KG1 (cell line): ENCODE measurements around the gene BAIAP2.

Source experiments
- DNase-seq: peaks from one replicate; lab custom pipeline; 2025; lab: John Stamatoyannopoulos, UW

BAIAP2 gene

GRCh38 chr17:81111066-81111465 is 76.1 kb downstream of the BAIAP2 start:
- DNase-seq, result no peak

- DNase-seq, result no peak
Observed at GRCh38 chr17:81112450-81112849, 77.5 kb downstream of the BAIAP2 start.

DNA sequence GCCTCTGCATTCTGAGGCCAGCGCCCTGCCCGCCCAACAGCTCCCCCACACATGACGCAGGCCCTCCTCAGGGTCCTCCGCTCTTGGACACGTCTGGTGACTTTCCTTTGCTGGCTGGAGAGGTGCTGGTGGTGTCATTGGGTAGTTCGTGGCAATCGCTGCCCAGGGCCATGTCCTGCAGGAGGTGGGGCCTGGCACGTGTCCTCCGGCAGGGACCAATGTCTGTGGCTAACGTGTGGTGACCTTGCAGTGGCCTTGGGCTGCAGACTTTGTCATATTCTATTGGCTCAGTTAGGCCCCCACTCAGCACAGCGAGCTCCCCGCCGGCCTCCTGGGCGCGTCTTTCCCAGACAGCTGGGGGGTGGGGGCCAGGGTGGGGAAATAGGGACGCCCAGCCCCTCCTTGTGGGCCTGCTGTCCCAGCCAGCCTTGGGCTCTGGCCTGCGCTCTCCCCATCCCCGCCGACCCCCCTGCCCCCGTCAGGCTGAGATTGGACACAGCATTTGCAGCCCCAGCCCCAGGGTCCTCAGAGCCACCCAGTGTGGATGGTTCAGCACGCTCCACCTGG is 78.3 kb downstream of the BAIAP2 start:
- no peak for DNase-seq

- no peak for DNase-seq
Observed at GRCh38 chr17:81114351-81115093, 79.6 kb downstream of the BAIAP2 start.

- DNase-seq, result no peak
Observed at GRCh38 chr17:81115219-81115618, 80.3 kb downstream of the BAIAP2 start.

- no peak for DNase-seq
Observed at GRCh38 chr17:81115749-81116464, 81.0 kb downstream of the BAIAP2 start.

DNA sequence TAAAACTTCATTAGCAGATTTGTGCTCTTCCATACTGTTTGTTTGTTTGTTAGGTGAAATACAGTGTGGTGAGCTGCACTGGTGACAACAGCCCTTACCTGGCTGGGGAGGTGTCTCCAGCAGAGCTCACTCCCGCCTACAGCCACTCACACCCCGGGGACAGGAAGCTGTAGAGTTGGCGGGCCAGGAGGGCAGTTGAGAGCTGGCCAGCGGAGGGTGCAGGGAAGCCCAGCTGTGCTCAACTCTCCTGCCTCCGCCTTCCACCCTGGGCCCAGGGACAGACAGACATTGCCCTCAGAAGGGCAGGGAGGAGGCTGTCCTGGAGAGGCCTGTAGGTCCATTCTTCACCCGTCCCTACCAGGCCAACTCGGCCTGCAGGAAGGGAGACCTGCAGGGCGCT is 81.8 kb downstream of the BAIAP2 start:
- DNase-seq, result no peak

- DNase-seq, result no peak
Observed at GRCh38 chr17:81117672-81118198, 82.8 kb downstream of the BAIAP2 start.

DNA sequence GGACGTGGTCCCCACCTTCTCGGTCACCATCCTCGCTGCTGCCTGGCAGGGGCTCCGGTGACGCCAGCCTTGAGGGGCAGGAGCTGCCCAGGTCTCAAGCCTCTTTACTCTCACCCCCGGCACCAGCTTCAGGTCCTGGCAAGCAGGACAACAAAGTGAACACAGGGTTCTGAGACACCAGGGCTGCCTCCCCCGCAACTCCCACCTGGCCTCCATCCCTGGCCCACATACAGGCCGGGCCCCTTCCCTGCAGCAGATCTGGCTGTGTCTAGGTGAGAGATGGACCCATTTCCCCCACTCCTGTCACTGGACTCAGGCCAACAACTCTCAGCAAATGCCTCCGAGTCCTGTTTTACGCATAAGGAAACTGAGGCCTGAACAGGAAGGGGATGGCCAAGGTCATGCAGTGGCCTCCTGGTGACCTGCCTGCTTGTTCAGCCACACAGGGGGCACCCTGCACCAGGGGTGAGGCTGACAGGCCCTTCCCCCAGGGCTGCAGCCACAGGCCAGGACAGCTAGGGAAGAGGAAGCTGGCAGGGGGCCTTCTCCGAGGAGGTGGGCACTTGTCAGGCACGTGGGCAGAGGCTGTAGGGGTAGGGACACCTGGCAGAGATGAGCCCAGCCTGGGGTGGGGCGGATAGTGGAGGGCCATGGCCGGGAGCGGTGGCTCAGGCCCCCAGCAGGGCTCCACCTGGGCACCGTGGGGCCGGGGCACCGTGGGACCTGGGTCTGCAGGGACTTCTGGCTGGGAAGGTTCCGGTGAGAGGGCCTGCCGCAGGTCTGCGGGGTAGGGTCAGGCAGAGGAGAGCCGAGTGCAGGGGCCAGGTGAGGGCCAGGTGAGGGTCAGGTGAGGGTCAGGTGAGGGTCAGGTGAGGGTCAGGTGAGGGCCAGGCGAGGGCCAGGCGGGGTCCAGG is 83.6 kb downstream of the BAIAP2 start:
- no peak for DNase-seq

DNA sequence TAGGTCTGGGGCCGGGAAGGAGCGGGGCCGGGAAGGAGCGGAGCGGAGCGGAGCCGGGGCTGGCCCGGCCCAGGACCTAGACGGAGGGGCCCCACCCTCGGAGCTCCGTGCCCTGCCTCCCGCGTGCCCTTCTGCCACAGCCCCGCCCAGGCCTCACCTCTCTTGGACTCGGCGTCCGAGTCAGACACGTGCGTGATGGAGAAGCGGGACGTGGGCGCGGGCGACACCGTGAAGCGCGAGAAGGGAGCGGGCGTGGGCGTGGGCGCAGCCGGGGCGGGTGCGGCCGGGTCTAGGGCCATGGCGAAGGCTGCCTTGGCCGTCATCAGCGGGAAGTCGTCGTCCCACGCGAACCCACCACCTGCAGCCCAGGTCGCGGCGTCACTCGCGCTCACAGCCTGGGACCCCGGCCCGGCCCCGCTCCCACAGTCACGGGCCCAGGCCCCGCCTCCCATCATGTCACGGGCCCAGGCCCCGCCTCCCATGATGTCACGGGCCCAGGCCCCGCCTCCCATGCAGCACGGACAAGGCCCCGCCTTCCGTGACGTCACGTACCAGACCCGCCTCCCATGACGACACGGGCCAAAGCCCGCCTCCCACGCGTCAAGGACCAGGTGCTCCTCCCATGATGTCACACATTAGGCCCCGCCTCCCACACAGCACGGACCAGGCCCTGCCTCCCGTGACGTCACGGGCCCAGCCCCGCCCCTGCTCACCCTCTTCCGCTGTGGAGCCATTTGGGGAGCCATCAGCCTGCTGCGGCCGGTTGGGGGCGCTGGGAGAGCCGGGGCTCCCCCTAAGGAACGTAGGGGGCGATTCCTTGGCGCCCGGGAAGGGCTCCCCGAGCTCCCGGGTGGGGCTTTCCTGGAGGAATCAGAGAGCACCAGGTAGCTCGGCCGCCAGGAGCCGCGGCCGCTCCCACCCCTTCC is 84.5 kb downstream of the BAIAP2 start:
- DNase-seq, result no peak

DNA sequence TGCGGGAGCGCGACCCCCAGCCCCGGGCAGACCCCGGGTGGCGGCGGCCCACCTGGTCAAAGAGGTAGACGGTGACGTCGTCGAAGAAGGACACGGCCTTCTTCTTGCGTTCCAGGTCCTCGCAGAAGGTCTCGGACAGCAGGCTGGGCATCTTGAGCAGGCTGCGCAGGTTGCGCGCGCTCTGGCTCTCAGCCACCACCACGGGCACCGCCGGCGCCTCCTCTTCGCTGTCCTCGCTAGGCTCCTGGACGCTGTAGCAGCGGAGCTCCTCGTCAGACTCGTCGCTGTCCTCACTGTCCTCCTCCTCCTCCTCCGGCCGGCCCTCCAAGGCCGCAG is 85.2 kb downstream of the BAIAP2 start:
- no peak for DNase-seq

GRCh38 chr17:81120695-81121621 is 86.0 kb downstream of the BAIAP2 start:
- DNase-seq, result no peak

DNA sequence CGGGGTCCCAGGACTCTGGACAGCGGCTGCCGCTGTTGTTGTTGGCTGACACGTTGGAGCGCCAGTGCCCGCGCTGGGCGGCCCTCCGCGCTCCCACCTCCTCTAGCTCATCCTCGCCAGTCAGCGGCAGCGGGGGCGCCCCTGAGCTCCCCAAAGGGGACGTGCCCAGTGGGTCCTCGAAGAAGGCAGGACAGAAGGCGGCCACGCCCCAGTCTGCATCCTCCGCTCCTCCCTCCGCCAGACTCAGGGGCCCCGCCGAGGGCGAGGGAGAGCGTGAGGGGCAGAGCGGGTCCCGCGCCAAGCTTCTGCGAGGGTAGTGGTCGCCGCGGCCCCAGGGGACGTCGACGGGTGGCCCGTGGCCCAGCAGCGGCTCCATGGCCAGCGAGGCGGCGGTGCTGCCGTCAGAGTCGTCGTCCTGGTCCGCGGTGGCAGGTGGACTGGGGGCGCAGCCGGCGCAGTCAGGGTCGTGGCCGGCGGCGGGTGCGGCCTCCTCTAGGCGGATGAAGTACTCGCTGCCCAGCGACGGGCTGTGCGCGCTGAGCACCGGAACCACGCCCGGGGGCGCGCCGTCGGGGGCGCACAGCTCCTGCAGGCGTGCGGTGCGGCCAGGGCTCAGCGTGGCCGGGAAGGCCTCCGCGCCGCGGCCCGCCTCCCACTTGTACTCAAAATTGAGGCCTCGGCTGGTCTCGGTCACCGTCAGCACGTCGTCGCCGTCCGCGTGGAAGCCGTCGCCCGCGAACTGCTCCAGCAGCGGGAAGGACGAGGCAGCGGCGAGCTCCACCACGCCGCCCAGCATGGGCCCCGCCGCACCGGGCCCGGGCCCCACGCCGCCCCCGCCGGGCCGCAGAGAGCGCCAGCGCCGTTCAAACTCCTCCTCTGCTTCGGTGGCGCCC is 87.1 kb downstream of the BAIAP2 start:
- DNase-seq, result no peak

DNA sequence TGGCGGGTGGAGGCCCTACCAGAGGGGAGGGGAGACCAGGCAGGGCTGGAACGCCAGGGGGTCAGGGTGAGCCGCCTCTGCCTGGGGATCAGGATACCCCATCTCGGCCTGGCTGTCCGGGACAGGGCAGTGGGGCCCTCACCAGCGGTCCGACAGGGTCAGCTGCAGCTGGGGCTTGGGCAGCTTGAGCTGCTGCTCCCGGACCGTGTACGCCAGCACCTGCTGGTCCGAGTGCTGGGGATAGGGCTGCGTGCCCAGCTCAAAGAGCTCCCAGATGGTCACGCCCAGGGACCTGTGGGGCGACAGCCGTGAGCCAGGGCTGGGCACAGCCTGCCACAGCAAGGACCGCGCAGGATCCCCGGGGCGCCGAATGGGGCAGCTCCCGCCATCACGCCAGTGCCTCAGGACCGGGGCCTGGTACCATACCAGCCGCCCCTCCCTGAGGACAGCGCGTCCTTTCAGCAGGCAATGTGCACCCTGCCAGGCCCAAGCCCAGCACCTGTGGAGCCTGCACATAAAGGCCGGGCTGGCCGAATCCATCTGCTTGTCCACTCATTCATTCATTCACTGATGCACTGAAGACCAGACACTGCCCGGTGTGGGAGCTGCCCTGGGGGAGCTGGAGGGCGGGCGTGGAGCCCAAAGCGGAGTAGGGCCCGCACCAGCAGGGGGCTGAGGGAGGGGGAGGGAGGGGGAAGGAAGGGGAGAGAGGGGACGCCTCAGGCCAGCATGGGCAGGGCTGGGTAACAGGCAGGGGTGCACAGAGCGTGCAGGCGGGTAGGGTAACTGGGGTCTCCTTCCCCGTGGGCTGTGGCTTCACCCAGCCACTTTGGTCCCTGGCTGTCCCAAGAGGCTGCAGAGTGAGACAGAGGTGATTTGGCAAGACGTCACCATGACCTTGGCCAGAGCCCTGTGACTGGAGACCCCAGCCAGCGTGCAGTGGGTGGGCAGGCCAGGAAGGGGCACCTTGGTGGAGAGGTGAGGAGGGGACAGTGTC is 88.4 kb downstream of the BAIAP2 start:
- no peak for DNase-seq

DNA sequence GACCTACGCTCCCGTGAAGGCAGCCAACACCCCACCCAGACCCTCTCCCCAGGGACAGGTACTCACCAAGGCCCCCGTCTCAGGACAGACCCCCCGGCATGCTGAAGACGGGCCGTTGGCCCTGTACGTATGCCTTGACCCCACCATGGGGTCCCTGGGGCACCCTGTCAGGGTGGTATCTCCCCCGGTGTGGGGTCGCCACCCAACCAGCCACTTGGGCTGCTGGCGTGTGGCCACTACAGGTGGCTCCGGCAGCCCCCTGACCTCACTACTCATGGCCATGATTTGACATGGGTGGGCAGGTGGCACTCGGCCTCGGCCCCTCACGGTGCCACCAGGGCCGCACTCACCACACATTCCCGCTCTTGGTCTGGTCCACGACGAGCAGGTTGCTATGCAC is 89.4 kb downstream of the BAIAP2 start:
- DNase-seq, result no peak

GRCh38 chr17:81125573-81126081 is 90.7 kb downstream of the BAIAP2 start:
- no peak for DNase-seq
